Activated CD4-positive, alpha-beta T cell treated with anti-CD3 and anti-CD28 coated beads, Interleukin-2, amount 10 ng/mL, durations not matched to agents 24 days and 14 days (primary cell): ENCODE data around the gene FNDC11. TPM values are rescaled to one million over a fixed set of nuclear protein-coding genes. Genes with fewer than 3 reads are reported as not detected.
A peak's percentile ranks its signal among the peaks of the same experiment; 100 is the strongest.
"Not testable (repeated sequence)": the region's sequence is repeated elsewhere in the genome, so short reads cannot be mapped to it uniquely, and the experiment has no call there.

Source experiments
- DNase-seq: peaks from one replicate; pipeline ENCODE4 v3.0.0; 2022
- H3K27ac Mint-ChIP-seq: one replicate; pipeline ENCODE4 v1.8.0; 2022; ENCODE audit warnings: mild to moderate bottlenecking, mixed read lengths
- H3K27me3 Mint-ChIP-seq: one replicate; pipeline ENCODE4 v1.8.0; 2022; ENCODE audit warnings: mixed read lengths
- H3K36me3 Mint-ChIP-seq: one replicate; pipeline ENCODE4 v1.8.0; 2022; ENCODE audit warnings: low read depth, mild to moderate bottlenecking, mixed read lengths
- H3K4me1 Mint-ChIP-seq: one replicate; pipeline ENCODE4 v1.8.0; 2021; ENCODE audit warnings: mixed read lengths
- H3K4me3 Mint-ChIP-seq: one replicate; pipeline ENCODE4 v1.8.0; 2022; ENCODE audit warnings: mild to moderate bottlenecking, moderate library complexity, mixed read lengths
- H3K9me3 Mint-ChIP-seq: one replicate; pipeline ENCODE4 v1.8.0; 2021; ENCODE audit warnings: mixed read lengths
- intact Hi-C: fragments of 100-400 bp; cut with micrococcal nuclease; formaldehyde crosslinking; loops from one replicate; pipeline ENCODE4 v1.15.1; 2023
- total RNA-seq: library from RNA; stranded (reverse); gene quantifications from 2 replicates; pipeline ENCODE4 v1.2.3, GENCODE V29; 2022

Gene FNDC11
- total RNA-seq, 1 donor from 2014 or later, result 0.16 TPM

DNA sequence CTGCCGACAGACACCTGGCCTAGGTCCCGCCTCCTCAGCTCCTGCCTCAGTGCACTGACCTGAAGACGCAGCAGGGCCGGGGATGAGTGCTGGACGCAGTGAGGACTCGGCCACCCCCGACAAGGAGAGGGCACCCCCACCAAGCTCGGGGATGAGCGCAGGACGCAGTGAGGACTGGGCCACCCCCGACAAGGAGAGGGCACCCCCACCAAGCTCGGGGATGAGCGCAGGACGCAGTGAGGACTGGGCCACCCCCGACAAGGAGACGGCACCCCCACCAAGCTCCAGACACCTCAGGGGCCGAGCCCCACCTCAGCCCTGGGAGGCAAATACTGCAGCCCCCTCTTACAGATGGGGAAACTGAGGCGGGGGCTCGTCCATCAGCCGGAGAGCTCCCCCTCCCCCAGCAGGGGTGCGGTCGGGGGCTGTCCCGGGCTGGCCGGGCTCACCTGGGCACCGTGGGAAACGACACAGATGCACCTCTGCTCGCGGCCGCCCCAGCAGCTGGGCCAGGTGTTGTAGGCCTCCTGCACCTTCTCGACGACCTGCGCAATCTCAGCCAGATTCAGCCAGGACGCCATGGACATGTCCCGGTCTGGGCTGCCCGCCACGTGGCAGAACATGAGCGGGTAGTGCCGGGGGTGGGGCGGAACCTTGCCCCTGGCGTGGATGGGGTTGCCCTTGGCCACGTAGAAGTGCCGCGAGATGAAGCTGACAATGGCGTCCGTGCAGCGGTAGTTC is 12.6 kb downstream of the FNDC11 start:
- intact Hi-C loops, result no loop called here
- H3K4me1 Mint-ChIP-seq, result peaks cover 19% of the 10 kb centered on the region

DNA sequence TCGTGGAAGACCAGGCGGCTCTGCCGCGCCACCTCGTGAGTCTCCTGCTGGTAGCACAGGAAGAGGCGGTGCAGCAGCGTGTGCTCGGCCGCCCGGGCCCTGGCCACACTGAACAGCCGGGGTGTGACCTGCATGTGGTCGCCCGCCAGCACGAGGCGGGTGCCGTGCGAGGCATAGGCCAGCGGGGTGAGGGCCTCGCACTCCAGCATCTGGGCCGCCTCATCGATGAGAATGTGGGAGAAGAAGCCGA is 13.1 kb downstream of the FNDC11 start:
- intact Hi-C loops, result no loop called here
- no peak for DNase-seq
- Mint-ChIP-seq H3K36me3 (peaks cover 18% of the 10 kb centered on the region), H3K9me3 (no peaks in the 10 kb centered on the region), H3K27me3 (no peaks in the 10 kb centered on the region), H3K4me1 (peaks cover 19% of the 10 kb centered on the region), H3K27ac (no peak overlapping the region), H3K4me3 (no peak overlapping the region)

More for the DNA sequence above, 12.6 kb downstream of the FNDC11 start:
- Mint-ChIP-seq H3K36me3 (peaks cover 18% of the 10 kb centered on the region), H3K9me3 (no peaks in the 10 kb centered on the region), H3K27me3 (no peaks in the 10 kb centered on the region), H3K4me3 (no peak overlapping the region), H3K27ac (no peak overlapping the region)
- DNase-seq, result no peak

DNA sequence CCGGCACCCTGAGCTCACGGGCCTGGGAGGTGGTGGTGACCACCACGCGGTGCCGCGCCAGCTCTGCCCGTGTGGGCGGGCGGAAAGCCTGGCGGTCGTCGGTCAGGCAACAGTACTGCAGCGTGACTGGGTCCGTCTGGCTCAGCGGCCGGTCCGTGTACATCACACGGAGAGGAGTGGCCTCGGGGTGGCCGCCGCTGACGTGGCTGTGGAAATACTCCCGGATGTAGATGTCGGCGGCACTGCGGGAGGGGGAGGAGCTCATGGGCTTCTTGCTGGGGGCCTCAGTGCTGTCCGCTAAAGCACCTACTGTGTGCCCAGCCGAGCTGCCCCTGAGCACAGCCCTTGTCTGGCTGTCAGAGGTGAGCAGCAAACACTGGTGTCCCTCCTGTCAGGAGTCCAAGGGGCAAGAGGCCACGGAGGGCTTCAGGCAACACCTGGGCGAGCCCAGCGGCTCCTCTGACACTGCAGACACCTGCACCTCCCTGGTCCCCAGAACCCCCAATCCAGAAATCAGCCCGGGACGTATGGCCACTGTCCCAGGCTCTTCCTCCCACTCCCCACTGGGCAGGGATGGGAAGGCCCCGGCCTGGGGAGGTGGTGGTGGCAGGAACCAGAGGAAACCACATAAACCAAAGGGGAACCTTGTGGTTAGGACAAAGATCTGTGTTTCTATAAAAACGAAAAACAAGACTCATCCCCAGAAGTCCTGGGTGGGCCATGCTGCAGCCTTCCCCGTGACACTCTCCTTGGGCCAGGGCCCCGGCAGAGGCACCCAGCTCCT is 13.6 kb downstream of the FNDC11 start:
- peak; percentile 87 for DNase-seq
- H3K36me3 Mint-ChIP-seq, result peaks cover 18% of the 10 kb centered on the region
- intact Hi-C loops, result no loop called here
- no peaks in the 10 kb centered on the region for H3K9me3 Mint-ChIP-seq
- no peaks in the 10 kb centered on the region for H3K27me3 Mint-ChIP-seq
- peak overlapping the region; percentile 76 for H3K4me3 Mint-ChIP-seq
- peaks cover 19% of the 10 kb centered on the region for H3K4me1 Mint-ChIP-seq
- H3K27ac Mint-ChIP-seq, result peak overlapping the region; percentile 72

DNA sequence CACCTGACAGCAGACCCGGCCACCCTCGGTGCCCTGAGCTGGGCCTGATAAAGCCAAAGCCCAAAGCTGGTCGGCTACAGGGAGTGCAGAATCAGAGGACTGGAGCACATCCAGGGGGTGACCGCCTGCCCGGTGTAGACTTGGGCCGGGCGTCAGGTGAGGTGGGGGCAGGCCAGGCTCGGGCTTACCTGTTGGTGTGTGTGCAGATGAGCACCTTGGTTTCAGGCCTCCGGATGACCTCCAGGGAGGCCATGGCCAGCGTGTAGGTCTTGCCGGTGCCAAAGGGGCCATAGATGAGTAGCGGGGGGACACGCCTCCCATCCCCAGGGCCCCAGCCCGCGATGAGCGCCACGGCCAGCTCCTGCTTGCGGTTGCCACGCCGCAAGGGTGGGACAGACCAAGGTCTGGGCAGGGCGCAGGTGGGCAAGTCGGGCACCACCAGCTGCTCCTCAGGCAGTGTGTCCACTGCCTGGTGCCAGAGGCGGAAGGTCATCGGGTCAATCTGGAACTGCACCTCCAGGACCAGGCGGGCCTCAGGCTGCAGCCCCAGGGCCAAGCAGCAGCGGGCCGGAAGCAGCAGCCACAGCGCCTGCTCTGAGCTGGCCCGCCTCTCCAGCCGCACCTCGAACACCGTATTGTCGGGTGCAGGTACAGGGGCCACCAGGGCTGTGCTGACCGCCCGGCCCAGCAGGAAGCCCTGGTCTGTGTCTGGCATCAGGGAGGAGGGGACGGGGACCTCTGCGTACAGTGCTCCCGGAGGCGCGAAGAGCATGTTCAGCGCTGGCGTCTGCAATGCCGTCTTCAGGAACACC is 14.4 kb downstream of the FNDC11 start:
- intact Hi-C loops, result no loop called here
- H3K27ac Mint-ChIP-seq, result peak overlapping the region; percentile 72
- H3K4me1 Mint-ChIP-seq, result peaks cover 19% of the 10 kb centered on the region
- DNase-seq, result peak; percentile 69
- H3K9me3 Mint-ChIP-seq, result no peaks in the 10 kb centered on the region
- no peaks in the 10 kb centered on the region for H3K27me3 Mint-ChIP-seq
- H3K36me3 Mint-ChIP-seq, result peaks cover 18% of the 10 kb centered on the region
- peak overlapping the region; percentile 76 for H3K4me3 Mint-ChIP-seq

DNA sequence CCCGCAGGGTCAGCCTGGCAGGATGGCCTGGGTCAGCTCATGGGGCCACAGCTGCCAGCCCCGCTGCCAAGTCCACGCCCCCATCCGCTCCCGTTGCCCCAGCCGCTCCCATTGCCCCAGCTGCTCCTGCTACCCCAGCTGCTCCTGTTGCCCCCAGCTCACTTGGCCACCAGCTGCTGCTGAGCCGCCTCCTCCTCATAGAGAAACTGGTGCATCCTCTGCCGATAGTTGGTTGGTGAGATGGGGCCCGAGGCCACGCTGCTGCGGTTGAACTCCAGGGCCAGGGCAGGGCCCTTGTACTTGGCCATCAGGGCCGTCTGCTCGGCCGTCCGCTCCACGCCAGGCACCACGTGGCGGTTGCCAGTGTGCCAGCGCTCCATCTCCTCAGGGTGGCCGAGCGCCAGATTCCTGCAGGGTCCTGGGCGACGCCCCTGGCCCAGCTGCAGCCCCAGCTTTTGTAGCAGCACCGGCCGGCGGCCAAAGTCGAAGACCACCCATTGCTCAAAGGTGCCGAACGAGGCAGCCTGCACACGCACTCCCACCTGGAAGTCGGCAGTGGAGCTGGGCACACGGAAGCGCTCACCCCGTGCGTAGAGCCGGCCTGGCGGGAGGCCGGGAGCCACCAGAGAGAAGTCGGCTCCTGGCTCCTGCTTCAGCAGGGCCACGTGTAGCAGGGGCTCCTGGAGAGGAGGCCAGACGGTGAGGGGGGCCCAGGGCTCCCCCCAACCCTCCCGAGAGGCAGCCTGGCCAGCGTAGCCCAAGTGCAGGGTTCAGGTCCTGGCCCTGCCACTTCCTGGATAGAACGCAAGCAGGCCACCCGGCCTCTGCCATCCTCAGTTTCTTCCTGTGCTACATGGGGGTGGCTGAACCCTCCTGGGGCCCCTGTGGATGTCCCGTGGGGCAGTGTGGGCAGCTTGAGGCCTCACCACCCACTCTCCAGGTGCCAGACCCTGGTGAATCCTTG is 15.3 kb downstream of the FNDC11 start:
- peaks cover 19% of the 10 kb centered on the region for H3K4me1 Mint-ChIP-seq
- no peak for DNase-seq
- no peak overlapping the region for H3K27ac Mint-ChIP-seq
- no peaks in the 10 kb centered on the region for H3K9me3 Mint-ChIP-seq
- H3K4me3 Mint-ChIP-seq, result peak overlapping the region; percentile 44
- no peaks in the 10 kb centered on the region for H3K27me3 Mint-ChIP-seq
- intact Hi-C loops, result no loop called here
- peaks cover 16% of the 10 kb centered on the region for H3K36me3 Mint-ChIP-seq

DNA sequence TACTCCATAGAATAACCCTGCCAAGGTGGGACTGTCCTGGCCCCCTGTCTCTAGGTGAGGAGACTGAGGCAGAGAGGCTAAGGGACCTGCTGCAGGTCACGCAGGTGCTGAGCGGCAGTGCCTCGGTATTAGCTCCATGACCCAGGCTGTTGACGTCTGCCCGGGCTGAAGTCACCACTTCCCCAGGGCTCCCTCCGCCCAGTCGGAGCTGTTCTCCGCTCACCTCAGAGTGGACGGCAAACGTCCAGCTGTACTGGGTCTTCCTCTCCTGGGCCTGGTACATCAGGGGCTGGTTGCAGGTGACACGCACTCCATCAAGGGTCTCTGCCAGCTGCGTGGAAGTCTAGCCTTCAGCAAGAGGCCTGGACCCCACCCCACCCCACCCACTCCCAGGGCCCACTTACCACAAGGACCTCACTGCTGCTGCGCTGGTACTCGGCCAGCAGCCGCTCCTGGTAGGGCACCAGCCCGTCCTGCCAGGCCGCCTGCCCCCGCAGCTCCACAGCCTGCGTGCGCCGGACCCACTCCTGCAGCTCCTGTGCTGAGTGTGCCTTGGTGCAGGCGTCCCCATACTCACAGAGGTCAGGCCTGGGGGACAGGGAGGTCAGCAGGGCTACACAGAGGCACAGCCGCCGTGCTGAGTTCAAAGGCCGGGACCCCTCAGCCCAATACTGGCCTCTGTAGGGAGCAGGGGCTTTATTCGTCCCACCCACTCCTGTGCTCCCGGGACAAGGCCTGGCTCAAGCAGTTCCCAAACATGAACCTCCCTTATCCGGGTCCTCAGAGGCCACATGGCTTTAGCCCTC is 16.5 kb downstream of the FNDC11 start:
- H3K9me3 Mint-ChIP-seq, result no peaks in the 10 kb centered on the region
- intact Hi-C loops, result loop anchor here (5.0 kb wide), 1 partner anchor 57 kb away; the partner anchor contains the start of gene GMEB2
- peaks cover 16% of the 10 kb centered on the region for H3K36me3 Mint-ChIP-seq
- peaks cover 19% of the 10 kb centered on the region for H3K4me1 Mint-ChIP-seq
- no peak for DNase-seq
- no peak overlapping the region for H3K4me3 Mint-ChIP-seq
- H3K27me3 Mint-ChIP-seq, result peaks cover under 1% of the 10 kb centered on the region
- H3K27ac Mint-ChIP-seq, result no peak overlapping the region

DNA sequence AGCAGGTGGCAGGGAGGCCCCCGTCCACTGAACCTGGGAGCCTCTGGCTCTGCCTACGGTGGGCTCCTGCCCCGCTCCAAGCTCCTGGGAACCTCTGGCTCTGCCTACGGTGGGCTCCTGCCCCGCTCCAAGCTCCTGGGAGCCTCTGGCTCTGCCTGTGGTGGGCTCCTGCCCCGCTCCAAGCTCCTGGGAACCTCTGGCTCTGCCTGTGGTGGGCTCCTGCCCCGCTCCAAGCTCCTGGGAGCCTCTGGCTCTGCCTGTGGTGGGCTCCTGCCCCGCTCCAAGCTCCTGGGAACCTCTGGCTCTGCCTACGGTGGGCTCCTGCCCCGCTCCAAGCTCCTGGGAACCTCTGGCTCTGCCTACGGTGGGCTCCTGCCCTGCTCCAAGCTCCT is 17.1 kb downstream of the FNDC11 start:
- H3K4me1 Mint-ChIP-seq, result peaks cover 19% of the 10 kb centered on the region
- H3K9me3 Mint-ChIP-seq, H3K4me3 Mint-ChIP-seq, H3K27me3 Mint-ChIP-seq, DNase-seq, H3K27ac Mint-ChIP-seq: not testable (repeated sequence)
- intact Hi-C loops, result loop anchor here (5.0 kb wide), 1 partner anchor 56 kb away; the partner anchor contains the start of gene GMEB2
- peaks cover 11% of the 10 kb centered on the region for H3K36me3 Mint-ChIP-seq

DNA sequence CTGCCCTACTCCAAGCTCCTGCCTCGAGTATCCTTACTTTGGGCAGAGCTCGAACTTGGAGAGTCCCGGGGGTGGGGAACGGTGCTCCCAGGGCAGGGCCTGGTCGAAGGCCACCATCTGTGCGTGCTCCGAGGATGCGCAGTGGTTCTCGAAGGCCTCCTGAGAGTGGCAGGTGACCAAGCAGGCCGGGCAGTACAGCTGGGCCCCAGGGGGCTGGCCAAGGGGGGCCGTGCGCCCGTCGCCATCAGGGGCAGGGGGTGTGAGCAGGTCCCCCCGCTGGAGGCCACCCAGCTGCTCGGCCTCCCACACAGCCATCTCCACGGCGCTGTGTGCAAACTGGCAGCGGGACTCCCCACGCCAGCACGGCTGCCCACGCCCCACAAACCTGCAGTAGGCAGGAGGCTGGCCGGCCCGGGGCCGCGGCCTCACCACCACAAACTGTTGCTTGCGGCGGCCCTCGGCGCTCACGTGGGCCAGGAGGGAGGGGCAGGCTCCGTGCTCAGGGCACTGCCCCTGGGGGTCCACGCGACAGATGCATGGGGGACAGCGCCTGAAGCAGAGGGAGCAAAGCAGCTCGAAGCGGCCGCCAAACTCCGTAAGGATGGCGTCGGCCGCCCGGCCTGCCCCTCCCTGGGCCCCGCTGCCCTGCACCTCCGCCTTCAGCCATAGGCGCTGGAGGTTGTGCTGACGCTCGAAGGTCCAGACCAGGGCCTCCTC is 18.3 kb downstream of the FNDC11 start:
- no peaks in the 10 kb centered on the region for H3K9me3 Mint-ChIP-seq
- no peak overlapping the region for H3K27ac Mint-ChIP-seq
- H3K4me3 Mint-ChIP-seq, result no peak overlapping the region
- H3K36me3 Mint-ChIP-seq, result peaks cover 11% of the 10 kb centered on the region
- peaks cover 9% of the 10 kb centered on the region for H3K27me3 Mint-ChIP-seq
- intact Hi-C loops, result loop anchor here (5.0 kb wide), 1 partner anchor 55 kb away; the partner anchor contains the start of gene GMEB2
- H3K4me1 Mint-ChIP-seq, result peaks cover 19% of the 10 kb centered on the region
- no peak for DNase-seq

DNA sequence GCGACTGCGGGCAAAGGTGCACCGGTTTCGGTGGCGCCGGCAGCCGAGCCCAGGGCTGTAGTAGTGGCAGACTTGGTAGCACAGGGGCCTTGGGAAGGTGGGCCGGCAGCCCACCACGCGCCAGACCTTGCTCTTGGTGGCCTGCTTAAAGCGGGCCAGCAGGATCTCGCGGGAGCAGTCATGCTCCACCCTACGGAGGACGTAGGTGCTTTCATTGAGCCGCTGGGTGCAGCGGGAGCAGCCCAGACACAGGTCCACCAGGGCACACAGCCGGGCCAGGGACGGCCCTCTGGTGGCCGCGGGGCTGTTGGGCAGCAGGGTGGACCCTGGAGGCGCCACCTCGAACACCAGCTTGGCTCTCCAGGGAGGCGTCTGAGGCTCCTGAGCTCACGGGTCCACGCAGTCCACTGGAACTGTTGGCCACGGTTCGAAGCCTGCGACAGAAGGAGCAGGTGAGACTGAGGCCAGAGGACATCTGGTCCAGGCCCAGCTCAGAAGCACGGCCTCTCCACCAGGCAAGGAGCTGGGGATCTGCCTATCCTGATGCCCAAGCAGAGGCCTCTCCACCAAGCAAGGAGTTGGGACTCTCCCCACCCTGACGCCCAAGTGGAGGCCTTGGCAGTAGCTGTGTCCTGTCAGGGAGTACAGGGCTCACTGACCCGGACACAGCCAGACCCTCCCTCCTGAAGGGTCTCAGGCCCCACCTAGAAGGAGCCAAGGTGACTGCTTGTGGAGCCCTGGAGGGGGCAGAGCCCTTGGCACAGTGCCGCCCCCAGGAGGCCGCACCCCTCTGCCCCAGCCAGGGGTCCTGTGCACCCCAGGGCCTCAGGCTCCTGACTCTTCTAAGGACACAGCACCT is 19.1 kb downstream of the FNDC11 start:
- no peak for DNase-seq
- peak overlapping the region; percentile 80 for H3K27ac Mint-ChIP-seq
- H3K27me3 Mint-ChIP-seq, result peaks cover 9% of the 10 kb centered on the region
- H3K4me1 Mint-ChIP-seq, result peaks cover 11% of the 10 kb centered on the region
- H3K9me3 Mint-ChIP-seq, result no peaks in the 10 kb centered on the region
- intact Hi-C loops, result loop anchor here (5.0 kb wide), 1 partner anchor 54 kb away; the partner anchor contains the start of gene GMEB2
- peak overlapping the region; percentile 86 for H3K4me3 Mint-ChIP-seq
- peaks cover 7% of the 10 kb centered on the region for H3K36me3 Mint-ChIP-seq

DNA sequence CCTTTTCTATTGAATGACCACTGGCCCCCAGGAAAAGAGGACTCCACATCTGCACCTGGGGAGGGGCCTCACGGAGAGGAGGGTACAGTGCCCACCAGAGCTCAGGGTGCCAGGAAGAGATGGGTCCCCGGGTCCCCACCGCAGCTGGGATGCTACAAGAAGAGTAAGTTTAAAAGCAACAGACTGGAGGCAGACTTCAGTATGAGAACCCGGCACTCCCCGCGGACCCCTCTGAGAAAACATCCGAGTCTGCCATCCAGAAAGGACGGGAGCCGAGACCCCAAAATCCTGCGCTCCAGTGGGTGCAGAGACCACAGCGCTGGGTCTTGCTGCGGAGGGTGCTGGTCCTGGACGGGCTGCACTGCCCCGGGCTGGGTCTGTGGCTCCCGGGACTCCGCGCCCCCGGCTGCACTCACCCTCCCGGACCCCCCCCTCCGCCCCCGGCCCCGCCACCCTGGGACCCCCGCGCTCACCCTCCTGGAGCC is 19.7 kb downstream of the FNDC11 start:
- H3K4me3 Mint-ChIP-seq, result peak overlapping the region; percentile 86
- H3K4me1 Mint-ChIP-seq, result peaks cover 8% of the 10 kb centered on the region

More for the DNA sequence above, 19.7 kb downstream of the FNDC11 start:
- Mint-ChIP-seq H3K27me3 (peaks cover 9% of the 10 kb centered on the region), H3K9me3 (no peaks in the 10 kb centered on the region), H3K27ac (peak overlapping the region; percentile 80), H3K36me3 (peaks cover 7% of the 10 kb centered on the region)
- intact Hi-C loops, result loop anchor here (5.0 kb wide), 1 partner anchor 54 kb away; the partner anchor contains the start of gene GMEB2
- peak; percentile 67 for DNase-seq
